A549 (cell line): Measurements from ENCODE around the gene FAM76A.

Experiments used
- CHD2 ChIP-seq: fragments of 150-350 bp; IDR thresholded peaks from 2 replicates; pipeline ENCODE4 v1.6.1; 2014; ENCODE audit warnings: low read length; ENCODE audit not compliant: partially characterized antibody
- CTCF ChIP-seq: fragments of >200 bp; sonication (Bioruptor Twin); formaldehyde crosslinking; IDR thresholded peaks from 3 replicates; pipeline ENCODE4 v1.5.1; 2016
- EP300 ChIP-seq, 2 experiments: fragments of >200 bp; sonication (Bioruptor Twin); formaldehyde crosslinking; IDR thresholded peaks; 2 replicates in 1 of 2; 3 replicates in 1 of 2; pipeline ENCODE4 v1.6.1; 2016 to 2017
- HMGXB4 ChIP-seq: fragments of 250-450 bp; sonication (Bioruptor Pico); IDR thresholded peaks from 2 replicates; pipeline ENCODE4 v1.5.0; 2021; ENCODE audit warnings: mild to moderate bottlenecking, moderate library complexity, borderline replicate concordance
- MAX ChIP-seq: IDR thresholded peaks from 2 replicates; pipeline ENCODE4 v1.6.1; 2012
- RAD21 ChIP-seq, 2 experiments: fragments of >200 bp in 1 of 2; sonication (Bioruptor Twin) in 1 of 2; formaldehyde crosslinking in 1 of 2; IDR thresholded peaks in 1 of 2; conservative IDR thresholded peaks in 1 of 2; 2 replicates in 1 of 2; 3 replicates in 1 of 2; pipeline ENCODE4 v1.6.1; 2012 to 2018; ENCODE audit warnings: inconsistent platforms in 1 of 2
- RCOR1 ChIP-seq: fragments of 150-350 bp; IDR thresholded peaks from 2 replicates; pipeline ENCODE4 v1.6.1; 2014; ENCODE audit warnings: antibody characterized with exemption, low read length, low read depth
- TF ChIP-seq, protein P1 (sequence below): fragments of 250-450 bp; sonication (Bioruptor Pico); IDR thresholded peaks from 2 replicates; pipeline ENCODE4 v1.5.0; 2020; ENCODE audit warnings: low read depth, mild to moderate bottlenecking, moderate library complexity
- TF ChIP-seq, protein P2 (sequence below): fragments of 200-600 bp; sonication (generic); IDR thresholded peaks from 2 replicates; pipeline ENCODE4 v1.6.1; 2016; ENCODE audit warnings: antibody characterized with exemption, mild to moderate bottlenecking, moderate library complexity

- TF ChIP-seq CTCF (no peak), RCOR1 (no peak), CHD2 (no peak), HMGXB4 (no peak), EP300 (IDR thresholded peaks at IDR 0.05) (no peak), RAD21 (conservative IDR thresholded peaks at IDR 0.05 in 1 of 2, IDR thresholded peaks at IDR 0.05 in 1 of 2) (no peak), MAX (no peak)
- TF ChIP-seq, protein P1, sequence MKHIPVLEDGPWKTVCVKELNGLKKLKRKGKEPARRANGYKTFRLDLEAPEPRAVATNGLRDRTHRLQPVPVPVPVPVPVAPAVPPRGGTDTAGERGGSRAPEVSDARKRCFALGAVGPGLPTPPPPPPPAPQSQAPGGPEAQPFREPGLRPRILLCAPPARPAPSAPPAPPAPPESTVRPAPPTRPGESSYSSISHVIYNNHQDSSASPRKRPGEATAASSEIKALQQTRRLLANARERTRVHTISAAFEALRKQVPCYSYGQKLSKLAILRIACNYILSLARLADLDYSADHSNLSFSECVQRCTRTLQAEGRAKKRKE (CRISPR knock-in tag), result no peak
- TF ChIP-seq, protein P2, sequence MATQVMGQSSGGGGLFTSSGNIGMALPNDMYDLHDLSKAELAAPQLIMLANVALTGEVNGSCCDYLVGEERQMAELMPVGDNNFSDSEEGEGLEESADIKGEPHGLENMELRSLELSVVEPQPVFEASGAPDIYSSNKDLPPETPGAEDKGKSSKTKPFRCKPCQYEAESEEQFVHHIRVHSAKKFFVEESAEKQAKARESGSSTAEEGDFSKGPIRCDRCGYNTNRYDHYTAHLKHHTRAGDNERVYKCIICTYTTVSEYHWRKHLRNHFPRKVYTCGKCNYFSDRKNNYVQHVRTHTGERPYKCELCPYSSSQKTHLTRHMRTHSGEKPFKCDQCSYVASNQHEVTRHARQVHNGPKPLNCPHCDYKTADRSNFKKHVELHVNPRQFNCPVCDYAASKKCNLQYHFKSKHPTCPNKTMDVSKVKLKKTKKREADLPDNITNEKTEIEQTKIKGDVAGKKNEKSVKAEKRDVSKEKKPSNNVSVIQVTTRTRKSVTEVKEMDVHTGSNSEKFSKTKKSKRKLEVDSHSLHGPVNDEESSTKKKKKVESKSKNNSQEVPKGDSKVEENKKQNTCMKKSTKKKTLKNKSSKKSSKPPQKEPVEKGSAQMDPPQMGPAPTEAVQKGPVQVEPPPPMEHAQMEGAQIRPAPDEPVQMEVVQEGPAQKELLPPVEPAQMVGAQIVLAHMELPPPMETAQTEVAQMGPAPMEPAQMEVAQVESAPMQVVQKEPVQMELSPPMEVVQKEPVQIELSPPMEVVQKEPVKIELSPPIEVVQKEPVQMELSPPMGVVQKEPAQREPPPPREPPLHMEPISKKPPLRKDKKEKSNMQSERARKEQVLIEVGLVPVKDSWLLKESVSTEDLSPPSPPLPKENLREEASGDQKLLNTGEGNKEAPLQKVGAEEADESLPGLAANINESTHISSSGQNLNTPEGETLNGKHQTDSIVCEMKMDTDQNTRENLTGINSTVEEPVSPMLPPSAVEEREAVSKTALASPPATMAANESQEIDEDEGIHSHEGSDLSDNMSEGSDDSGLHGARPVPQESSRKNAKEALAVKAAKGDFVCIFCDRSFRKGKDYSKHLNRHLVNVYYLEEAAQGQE, result no peak
Measured at GRCh38 chr1:27678747-27679146, 47.0 kb upstream of the FAM76A start.
